NK-92 (cell line): ENCODE measurements around the gene ARHGAP32.

Experiments
- DNase-seq: peaks from one replicate; lab custom pipeline; 2025; ENCODE audit not compliant: unreplicated experiment; lab: John Stamatoyannopoulos, UW

The ARHGAP32 gene

GRCh38 chr11:129117595-129118350, 74.4 kb downstream of the ARHGAP32 start:
- DNase-seq, result no peak

- no peak for DNase-seq
Measured at GRCh38 chr11:129115652-129116586, 76.2 kb downstream of the ARHGAP32 start.

- DNase-seq, result no peak
Measured at GRCh38 chr11:129109701-129110100, 82.4 kb downstream of the ARHGAP32 start.

- no peak for DNase-seq
Measured at GRCh38 chr11:129106788-129107187, 85.3 kb downstream of the ARHGAP32 start.

GRCh38 chr11:129102756-129103155, 89.4 kb downstream of the ARHGAP32 start:
- no peak for DNase-seq

- DNase-seq, result no peak
Measured at GRCh38 chr11:129102225-129102624, 89.9 kb downstream of the ARHGAP32 start.

- no peak for DNase-seq
Measured at GRCh38 chr11:129093283-129093682, 98.8 kb downstream of the ARHGAP32 start.

- no peak for DNase-seq
Measured at GRCh38 chr11:129090056-129090455, 102.1 kb downstream of the ARHGAP32 start.

GRCh38 chr11:129089279-129089678, 102.8 kb downstream of the ARHGAP32 start:
- no peak for DNase-seq

- no peak for DNase-seq
Measured at GRCh38 chr11:129086976-129087375, 105.1 kb downstream of the ARHGAP32 start.

GRCh38 chr11:129077191-129077590, 114.9 kb downstream of the ARHGAP32 start:
- no peak for DNase-seq

GRCh38 chr11:129075757-129076156, 116.4 kb downstream of the ARHGAP32 start:
- no peak for DNase-seq

GRCh38 chr11:129067454-129067853, 124.7 kb downstream of the ARHGAP32 start:
- DNase-seq, result no peak

GRCh38 chr11:129066229-129066628, 125.9 kb downstream of the ARHGAP32 start:
- DNase-seq, result no peak

- no peak for DNase-seq
Measured at GRCh38 chr11:129063118-129063517, 129.0 kb downstream of the ARHGAP32 start.

- no peak for DNase-seq
Measured at GRCh38 chr11:129061492-129062230, 130.5 kb downstream of the ARHGAP32 start.

- no peak for DNase-seq
Measured at GRCh38 chr11:129056916-129057315, 135.2 kb downstream of the ARHGAP32 start.

GRCh38 chr11:129055196-129055595, 136.9 kb downstream of the ARHGAP32 start:
- DNase-seq, result no peak

- no peak for DNase-seq
Measured at GRCh38 chr11:129048911-129049310, 143.2 kb downstream of the ARHGAP32 start.

- no peak for DNase-seq
Measured at GRCh38 chr11:129045150-129045549, 147.0 kb downstream of the ARHGAP32 start.

- DNase-seq, result no peak
Measured at GRCh38 chr11:129042503-129042902, 149.6 kb downstream of the ARHGAP32 start.
